Gastrocnemius medialis (tissue), 4 donors: ENCODE results near the gene CLDN22. TPM values are rescaled to one million over a fixed set of nuclear protein-coding genes. Genes with fewer than 3 reads are reported as not detected.

ENCODE experiments used
- ATAC-seq, 2 donors: fragments of 150-250 bp; one replicate each; pipeline ENCODE4 v1.9.1; 2016
- DNase-seq, 2 donors: peaks; one replicate each; pipeline ENCODE4 v3.0.0-alpha.2; 2019
- H3K27ac ChIP-seq, 4 donors: fragments of 200-600 bp; sonication (generic); 1 replicate in 1 of 4; 2 replicates in 3 of 4; pipeline ENCODE4 v1.5.1; 2016 to 2018; ENCODE audit warnings: mild to moderate bottlenecking in 2 of 4, moderate library complexity in 1 of 4
- H3K27me3 ChIP-seq, 3 donors: fragments of 200-600 bp; sonication (generic) in 2 of 3; 1 replicate in 1 of 3; 2 replicates in 2 of 3; pipeline versions ENCODE4 v1.5.1 to v1.6.0; 2016 to 2019; ENCODE audit warnings: mild to moderate bottlenecking in 1 of 3, moderate library complexity in 1 of 3
- H3K36me3 ChIP-seq, 2 donors: fragments of 200-600 bp; sonication (generic) in 1 of 2; one replicate each; pipeline ENCODE4 v1.5.1; 2017 to 2018
- H3K4me1 ChIP-seq, 2 donors: fragments of 200-600 bp; sonication (generic) in 1 of 2; one replicate each; pipeline ENCODE4 v1.5.1; 2016 to 2017; ENCODE audit warnings: mild to moderate bottlenecking in 2 of 2
- H3K4me3 ChIP-seq, 4 donors: fragments of 200-600 bp; sonication (generic) in 3 of 4; 1 replicate in 1 of 4; 2 replicates in 3 of 4; pipeline ENCODE4 v1.5.1; 2016 to 2019; ENCODE audit warnings: mild to moderate bottlenecking in 2 of 4
- H3K9me3 ChIP-seq, 3 donors: fragments of 200-600 bp; sonication (generic) in 2 of 3; 1 replicate in 1 of 3; 2 replicates in 2 of 3; pipeline ENCODE4 v1.5.1; 2016 to 2019
- POLR2A ChIP-seq, 2 donors: fragments of 450-650 bp; IDR thresholded peaks; one replicate each; pipeline ENCODE4 v1.6.1; 2017; ENCODE audit warnings: antibody characterized with exemption in 2 of 2, mild to moderate bottlenecking in 2 of 2, moderate library complexity in 2 of 2
- in situ Hi-C, 4 donors: fragments of 200-750 bp; cut with MboI; loops; one replicate each; pipeline versions ENCODE4 v1.15.0 to v1.8.0; 2017; ENCODE audit warnings: low sequenced_read_pairs in 4 of 4
- intact Hi-C: fragments of 100-400 bp; cut with DNase I; formaldehyde crosslinking; loops from one replicate; pipeline ENCODE4 v1.15.1; 2023; ENCODE audit warnings: low total_unique reads
- total RNA-seq, 4 donors: library from RNA; depleted of rRNA; stranded (reverse); fragments of >200 nt; gene quantifications; one replicate each; pipeline versions ENCODE4 v1.1.0 to v1.2.3, GENCODE V29; 2016
- TF ChIP-seq, protein P1 (sequence below), 5 experiments: fragments of 450-650 bp in 3 of 5; fragments of 200-600 bp in 2 of 5; sonication (generic) in 2 of 5; IDR thresholded peaks in 4 of 5; conservative IDR thresholded peaks in 1 of 5; 1 replicate in 4 of 5; 2 replicates in 1 of 5; pipeline ENCODE4 v1.5.1; 2016 to 2019; ENCODE audit warnings: antibody characterized with exemption in 5 of 5, mild to moderate bottlenecking in 3 of 5, moderate library complexity in 3 of 5

CLDN22 gene
- total RNA-seq, 4 donors from 2014 or later, result not detected

DNA sequence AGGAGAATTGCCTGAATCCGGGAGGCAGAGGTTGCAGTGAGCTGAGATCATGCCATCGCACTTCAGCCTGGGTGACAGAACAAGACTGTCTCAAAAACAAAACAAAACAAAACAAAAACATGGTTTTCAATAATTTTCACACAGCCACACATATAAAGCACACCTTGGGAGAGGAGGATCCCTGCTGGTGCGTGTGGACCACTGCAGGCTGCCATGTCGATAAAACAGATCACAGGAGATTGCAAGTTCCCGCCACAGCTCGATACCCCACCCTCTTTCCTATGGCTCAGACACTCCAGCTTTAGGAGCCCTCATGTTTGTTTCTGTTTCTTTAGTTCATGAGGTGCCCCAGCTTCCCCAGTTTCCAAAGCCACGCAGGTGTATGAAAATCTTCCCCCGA is 33.5 kb upstream of the CLDN22 start:
- H3K27me3 ChIP-seq, result no peaks in the 10 kb centered on the region
- H3K4me1 ChIP-seq, result no peaks in the 10 kb centered on the region
- in situ Hi-C loops (no loop called here), intact Hi-C loops (no loop called here)
- no peaks in the 10 kb centered on the region for H3K9me3 ChIP-seq
- no peak overlapping the region for H3K4me3 ChIP-seq
- TF ChIP-seq POLR2A (IDR thresholded peaks at IDR 0.05), result no peak
- TF ChIP-seq, protein P1, sequence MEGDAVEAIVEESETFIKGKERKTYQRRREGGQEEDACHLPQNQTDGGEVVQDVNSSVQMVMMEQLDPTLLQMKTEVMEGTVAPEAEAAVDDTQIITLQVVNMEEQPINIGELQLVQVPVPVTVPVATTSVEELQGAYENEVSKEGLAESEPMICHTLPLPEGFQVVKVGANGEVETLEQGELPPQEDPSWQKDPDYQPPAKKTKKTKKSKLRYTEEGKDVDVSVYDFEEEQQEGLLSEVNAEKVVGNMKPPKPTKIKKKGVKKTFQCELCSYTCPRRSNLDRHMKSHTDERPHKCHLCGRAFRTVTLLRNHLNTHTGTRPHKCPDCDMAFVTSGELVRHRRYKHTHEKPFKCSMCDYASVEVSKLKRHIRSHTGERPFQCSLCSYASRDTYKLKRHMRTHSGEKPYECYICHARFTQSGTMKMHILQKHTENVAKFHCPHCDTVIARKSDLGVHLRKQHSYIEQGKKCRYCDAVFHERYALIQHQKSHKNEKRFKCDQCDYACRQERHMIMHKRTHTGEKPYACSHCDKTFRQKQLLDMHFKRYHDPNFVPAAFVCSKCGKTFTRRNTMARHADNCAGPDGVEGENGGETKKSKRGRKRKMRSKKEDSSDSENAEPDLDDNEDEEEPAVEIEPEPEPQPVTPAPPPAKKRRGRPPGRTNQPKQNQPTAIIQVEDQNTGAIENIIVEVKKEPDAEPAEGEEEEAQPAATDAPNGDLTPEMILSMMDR (IDR thresholded peaks at IDR 0.05 in 4 of 5, conservative IDR thresholded peaks at IDR 0.05 in 1 of 5), result no peak
- ATAC-seq (no peak), DNase-seq (no peak)
- no peaks in the 10 kb centered on the region for H3K36me3 ChIP-seq
- H3K27ac ChIP-seq, result no peak overlapping the region

GRCh38 chr4:183352546-183352945 is 32.5 kb upstream of the CLDN22 start:
- DNase-seq, result no peak
- H3K9me3 ChIP-seq, result no peaks in the 10 kb centered on the region
- H3K4me3 ChIP-seq, result no peak overlapping the region
- intact Hi-C loops, result no loop called here
- no peaks in the 10 kb centered on the region for H3K36me3 ChIP-seq
- H3K4me1 ChIP-seq, result no peaks in the 10 kb centered on the region
- ATAC-seq, result no peak
- H3K27ac ChIP-seq, result no peak overlapping the region
- in situ Hi-C loops, result no loop called here
- TF ChIP-seq, protein P1 (IDR thresholded peaks at IDR 0.05 in 4 of 5, conservative IDR thresholded peaks at IDR 0.05 in 1 of 5), result no peak
- no peak for TF ChIP-seq POLR2A (IDR thresholded peaks at IDR 0.05)
- no peaks in the 10 kb centered on the region for H3K27me3 ChIP-seq

GRCh38 chr4:183350317-183351071 is 30.4 kb upstream of the CLDN22 start:
- H3K9me3 ChIP-seq, result no peaks in the 10 kb centered on the region
- intact Hi-C loops, result no loop called here
- H3K4me1 ChIP-seq, result no peaks in the 10 kb centered on the region
- no peak for TF ChIP-seq POLR2A (IDR thresholded peaks at IDR 0.05)
- TF ChIP-seq, protein P1 (IDR thresholded peaks at IDR 0.05 in 4 of 5, conservative IDR thresholded peaks at IDR 0.05 in 1 of 5), result no peak
- no peaks in the 10 kb centered on the region for H3K27me3 ChIP-seq
- no peak for DNase-seq
- H3K27ac ChIP-seq, result no peak overlapping the region
- in situ Hi-C loops, result no loop called here
- H3K36me3 ChIP-seq, result no peaks in the 10 kb centered on the region
- no peak for ATAC-seq
- H3K4me3 ChIP-seq, result no peak overlapping the region

DNA sequence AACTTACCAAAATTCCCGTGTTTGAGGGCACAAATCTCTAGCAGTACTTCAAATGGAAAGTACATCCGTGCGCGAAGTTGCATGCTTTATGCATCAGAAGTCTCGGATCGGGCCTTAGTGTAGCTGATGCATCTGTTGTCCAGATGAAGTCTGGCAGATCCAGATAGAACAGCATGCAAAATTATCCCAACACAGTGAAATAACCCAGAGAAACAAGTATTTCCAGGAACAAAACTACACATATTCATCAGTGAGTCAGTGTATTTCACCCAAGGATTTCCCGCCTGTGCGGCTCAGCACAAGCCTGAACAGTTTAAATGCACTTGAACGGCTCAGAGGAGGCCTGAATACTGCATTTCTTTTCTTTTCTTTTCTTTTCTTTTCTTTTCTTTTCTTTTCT is 29.6 kb upstream of the CLDN22 start:
- H3K36me3 ChIP-seq, result no peaks in the 10 kb centered on the region
- H3K4me1 ChIP-seq, result no peaks in the 10 kb centered on the region
- no peak for ATAC-seq
- TF ChIP-seq, protein P1 (IDR thresholded peaks at IDR 0.05 in 4 of 5, conservative IDR thresholded peaks at IDR 0.05 in 1 of 5), result no peak
- no peak for TF ChIP-seq POLR2A (IDR thresholded peaks at IDR 0.05)
- intact Hi-C loops (no loop called here), in situ Hi-C loops (no loop called here)
- H3K27ac ChIP-seq, result no peak overlapping the region
- no peaks in the 10 kb centered on the region for H3K27me3 ChIP-seq
- no peak overlapping the region for H3K4me3 ChIP-seq
- DNase-seq, result no peak
- H3K9me3 ChIP-seq, result no peaks in the 10 kb centered on the region
